Osteoblast (primary cell): Measurements from ENCODE around the gene ATG7. TPM values are rescaled to one million over a fixed set of nuclear protein-coding genes. Genes with fewer than 3 reads are reported as not detected.

ENCODE experiments used
- DNase-seq: peaks from one replicate; pipeline ENCODE4 v3.0.0; 2011; ENCODE audit warnings: low spot score, mixed read lengths; ENCODE audit not compliant: insufficient read length; ENCODE audit errors: missing footprints
- H2AFZ ChIP-seq: 2 replicates; pipeline ENCODE4 v1.6.0; 2011; ENCODE audit warnings: mild to moderate bottlenecking, low read length
- H3K27ac ChIP-seq: 2 replicates; pipeline ENCODE4 v1.5.1; 2011; ENCODE audit warnings: mild to moderate bottlenecking, low read depth, low read length, moderate library complexity
- H3K27me3 ChIP-seq: 2 replicates; pipeline ENCODE4 v1.6.0; 2012; ENCODE audit warnings: mild to moderate bottlenecking, control low read depth, inconsistent platforms, low read length, moderate library complexity; ENCODE audit not compliant: insufficient read depth
- H3K36me3 ChIP-seq: 2 replicates; pipeline ENCODE4 v1.5.1; 2011; ENCODE audit warnings: mild to moderate bottlenecking, low read length, control low read depth, moderate library complexity; ENCODE audit not compliant: insufficient read depth
- H3K4me1 ChIP-seq: 2 replicates; pipeline ENCODE4 v1.5.1; 2011; ENCODE audit warnings: mild to moderate bottlenecking, low read length, control low read depth, moderate library complexity; ENCODE audit not compliant: insufficient read depth
- H3K4me2 ChIP-seq: 2 replicates; pipeline ENCODE4 v1.6.0; 2011; ENCODE audit warnings: mild to moderate bottlenecking, low read length; ENCODE audit not compliant: insufficient read depth
- H3K4me3 ChIP-seq: fragments of 200-600 bp; sonication (generic); 3 replicates; pipeline ENCODE4 v1.5.1; 2012; ENCODE audit warnings: mild to moderate bottlenecking, low read length, inconsistent platforms; ENCODE audit not compliant: insufficient read depth
- H3K79me2 ChIP-seq: 2 replicates; pipeline ENCODE4 v1.6.0; 2012; ENCODE audit warnings: mild to moderate bottlenecking, low read length, control low read depth, inconsistent platforms; ENCODE audit not compliant: insufficient read depth
- H3K9me3 ChIP-seq: 2 replicates; pipeline ENCODE4 v1.5.1; 2011; ENCODE audit warnings: low read depth, low read length, control low read depth
- H4K20me1 ChIP-seq: 2 replicates; pipeline ENCODE4 v1.6.0; 2012; ENCODE audit warnings: mild to moderate bottlenecking, low read length, control low read depth; ENCODE audit not compliant: insufficient read depth
- CTCF ChIP-seq: IDR thresholded peaks from 2 replicates; pipeline ENCODE4 v1.5.1; 2011; ENCODE audit warnings: mild to moderate bottlenecking, low read depth, low read length, moderate library complexity; ENCODE audit errors: extremely low read depth
- total RNA-seq: library from RNA; depleted of rRNA; stranded (reverse); fragments of >200 nt; gene quantifications from 2 replicates; pipeline ENCODE4 v1.2.3, GENCODE V29; 2012

ATG7 gene
- total RNA-seq, 1 donor: 93.4 TPM

- H3K36me3 ChIP-seq: peaks cover 47% of the 10 kb centered on the region
- no peaks in the 10 kb centered on the region for H3K27me3 ChIP-seq
- H3K4me1 ChIP-seq: peaks cover 18% of the 10 kb centered on the region
- TF ChIP-seq CTCF: no peak
- H4K20me1 ChIP-seq: no peaks in the 10 kb centered on the region
- H3K4me3 ChIP-seq: no peak overlapping the region
- DNase-seq: no peak
- H3K4me2 ChIP-seq: no peak overlapping the region
- H3K79me2 ChIP-seq: no peaks in the 10 kb centered on the region
- H3K9me3 ChIP-seq: no peaks in the 10 kb centered on the region
- H3K27ac ChIP-seq: no peak overlapping the region
- no peak overlapping the region for H2AFZ ChIP-seq
Measured at GRCh38 chr3:11307830-11308432, 35.7 kb downstream of the ATG7 start.

GRCh38 chr3:11310258-11310657 lies 38.1 kb downstream of the ATG7 start:
- Histone ChIP-seq H3K4me1 (peaks cover 14% of the 10 kb centered on the region), H3K4me2 (no peak overlapping the region), H3K27ac (no peak overlapping the region), H4K20me1 (no peaks in the 10 kb centered on the region), H3K36me3 (peaks cover 56% of the 10 kb centered on the region), H2AFZ (no peak overlapping the region), H3K4me3 (no peak overlapping the region), H3K79me2 (no peaks in the 10 kb centered on the region), H3K27me3 (no peaks in the 10 kb centered on the region), H3K9me3 (no peaks in the 10 kb centered on the region)
- TF ChIP-seq CTCF: no peak
- no peak for DNase-seq

- H3K4me3 ChIP-seq: no peak overlapping the region
- no peaks in the 10 kb centered on the region for H3K79me2 ChIP-seq
- H3K4me1 ChIP-seq: peaks cover 1% of the 10 kb centered on the region
- no peak for TF ChIP-seq CTCF
- H4K20me1 ChIP-seq: no peaks in the 10 kb centered on the region
- H3K4me2 ChIP-seq: no peak overlapping the region
- H3K36me3 ChIP-seq: peaks cover 69% of the 10 kb centered on the region
- no peak overlapping the region for H3K27ac ChIP-seq
- H3K27me3 ChIP-seq: no peaks in the 10 kb centered on the region
- no peak overlapping the region for H2AFZ ChIP-seq
- no peaks in the 10 kb centered on the region for H3K9me3 ChIP-seq
- no peak for DNase-seq
Measured at GRCh38 chr3:11312166-11312565, 40.0 kb downstream of the ATG7 start.

- Histone ChIP-seq H3K36me3 (peaks cover 70% of the 10 kb centered on the region), H3K4me2 (no peak overlapping the region), H3K9me3 (no peaks in the 10 kb centered on the region), H3K27ac (no peak overlapping the region), H2AFZ (no peak overlapping the region), H3K4me3 (no peak overlapping the region), H3K4me1 (no peaks in the 10 kb centered on the region), H4K20me1 (no peaks in the 10 kb centered on the region), H3K79me2 (no peaks in the 10 kb centered on the region), H3K27me3 (no peaks in the 10 kb centered on the region)
- no peak for TF ChIP-seq CTCF
- DNase-seq: no peak
Measured at GRCh38 chr3:11317300-11317699, 45.1 kb downstream of the ATG7 start.
